Body of pancreas (tissue), 4 donors: ENCODE measurements around the gene ZNF169. TPM values are rescaled to one million over a fixed set of nuclear protein-coding genes. Genes with fewer than 3 reads are reported as not detected.
"Not testable (repeated sequence)": the region's sequence is repeated elsewhere in the genome, so short reads cannot be mapped to it uniquely, and the experiment has no call there.

ENCODE experiments used
- ATAC-seq: fragments of 150-250 bp; one replicate; pipeline ENCODE4 v1.9.1; 2016
- DNase-seq, 4 donors: peaks; one replicate each; pipeline ENCODE4 v3.0.0-alpha.2; 2019
- H3K27ac ChIP-seq, 4 donors: fragments of 200-600 bp; sonication (generic); 1 replicate in 3 of 4; 2 replicates in 1 of 4; pipeline versions ENCODE4 v1.5.1 to v1.6.1; 2016 to 2019; ENCODE audit warnings: mild to moderate bottlenecking in 1 of 4, mixed read lengths in 1 of 4, moderate library complexity in 1 of 4
- H3K27me3 ChIP-seq, 2 donors: fragments of 200-600 bp; sonication (generic); one replicate each; pipeline ENCODE4 v1.6.0; 2016; ENCODE audit warnings: mild to moderate bottlenecking in 1 of 2
- H3K36me3 ChIP-seq, 2 donors: fragments of 200-600 bp; sonication (generic); replicated peaks in 1 of 2; 2 replicates each; pipeline ENCODE4 v1.5.1; 2016; ENCODE audit warnings: low read depth in 2 of 2; ENCODE audit not compliant: insufficient read depth in 1 of 2
- H3K4me1 ChIP-seq: fragments of 200-600 bp; sonication (generic); one replicate; pipeline ENCODE4 v1.6.0; 2016
- H3K4me3 ChIP-seq, 2 donors: fragments of 200-600 bp; sonication (generic); 1 replicate in 1 of 2; 2 replicates in 1 of 2; pipeline ENCODE4 v1.5.1; 2016 to 2019
- H3K9me3 ChIP-seq, 3 donors: fragments of 200-600 bp; sonication (generic); 1 replicate in 2 of 3; 2 replicates in 1 of 3; pipeline ENCODE4 v1.5.1; 2016
- POLR2A ChIP-seq, 3 donors: fragments of 450-650 bp; IDR thresholded peaks; one replicate each; pipeline ENCODE4 v1.6.1; 2016; ENCODE audit warnings: antibody characterized with exemption in 3 of 3, mild to moderate bottlenecking in 2 of 3
- whole genome bisulfite sequencing, 2 donors: methylation state at CpG; one replicate each; pipeline ENCODE4 v1.1.5; 2017; 5-methylcytosine and 5-hydroxymethylcytosine counted together
- intact Hi-C: fragments of 100-400 bp; cut with DNase I; formaldehyde crosslinking; loops from one replicate; pipeline ENCODE4 v1.15.1; 2023
- total RNA-seq, 2 donors: library from RNA; depleted of rRNA; stranded (reverse); fragments of >200 nt; gene quantifications; one replicate each; pipeline ENCODE4 v1.1.0, GENCODE V29; 2016
- TF ChIP-seq, protein P1 (sequence below), 7 experiments: fragments of 450-650 bp in 4 of 7; fragments of 200-600 bp in 3 of 7; sonication (generic) in 3 of 7; IDR thresholded peaks; one replicate each; pipeline ENCODE4 v1.5.1; 2016 to 2019; ENCODE audit warnings: antibody characterized with exemption in 7 of 7

ZNF169 gene
- total RNA-seq, 2 donors from 2014 or later: 6.6 to 7.0 TPM

DNA sequence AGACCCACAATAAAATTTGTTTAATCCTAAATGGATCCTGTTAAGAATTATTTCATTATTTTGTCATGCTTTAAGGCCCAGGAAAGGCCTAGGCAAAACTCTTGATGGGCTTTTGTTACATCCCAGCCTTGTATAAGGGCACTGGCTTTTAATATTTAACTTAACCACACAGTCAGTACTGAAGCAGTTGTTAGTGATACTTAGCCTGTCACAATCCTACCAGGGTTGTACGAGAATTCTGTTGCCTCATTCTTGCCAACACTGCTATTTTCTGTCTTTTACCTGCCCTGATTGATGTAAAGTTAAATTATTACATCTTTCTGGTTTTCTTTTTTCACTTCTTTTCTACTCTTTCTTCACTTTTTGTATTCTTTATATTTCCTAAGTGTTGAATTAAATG, 10.9 kb downstream of the ZNF169 start:
- 75 to 87% methylated on average over 1 of the region's 1 CpG for WGBS, 2 donors
- Histone ChIP-seq H3K4me1 (no peaks in the 10 kb centered on the region), H3K9me3 (no peaks in the 10 kb centered on the region), H3K36me3 (no peaks in the 10 kb centered on the region), H3K4me3 (no peak overlapping the region), H3K27ac (no peak overlapping the region), H3K27me3 (no peaks in the 10 kb centered on the region)
- DNase-seq: no peak
- ATAC-seq: no peak
- no peak for TF ChIP-seq POLR2A (IDR thresholded peaks at IDR 0.05)
- TF ChIP-seq, protein P1, sequence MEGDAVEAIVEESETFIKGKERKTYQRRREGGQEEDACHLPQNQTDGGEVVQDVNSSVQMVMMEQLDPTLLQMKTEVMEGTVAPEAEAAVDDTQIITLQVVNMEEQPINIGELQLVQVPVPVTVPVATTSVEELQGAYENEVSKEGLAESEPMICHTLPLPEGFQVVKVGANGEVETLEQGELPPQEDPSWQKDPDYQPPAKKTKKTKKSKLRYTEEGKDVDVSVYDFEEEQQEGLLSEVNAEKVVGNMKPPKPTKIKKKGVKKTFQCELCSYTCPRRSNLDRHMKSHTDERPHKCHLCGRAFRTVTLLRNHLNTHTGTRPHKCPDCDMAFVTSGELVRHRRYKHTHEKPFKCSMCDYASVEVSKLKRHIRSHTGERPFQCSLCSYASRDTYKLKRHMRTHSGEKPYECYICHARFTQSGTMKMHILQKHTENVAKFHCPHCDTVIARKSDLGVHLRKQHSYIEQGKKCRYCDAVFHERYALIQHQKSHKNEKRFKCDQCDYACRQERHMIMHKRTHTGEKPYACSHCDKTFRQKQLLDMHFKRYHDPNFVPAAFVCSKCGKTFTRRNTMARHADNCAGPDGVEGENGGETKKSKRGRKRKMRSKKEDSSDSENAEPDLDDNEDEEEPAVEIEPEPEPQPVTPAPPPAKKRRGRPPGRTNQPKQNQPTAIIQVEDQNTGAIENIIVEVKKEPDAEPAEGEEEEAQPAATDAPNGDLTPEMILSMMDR (IDR thresholded peaks at IDR 0.05): no peak
- intact Hi-C loops: no loop called here

DNA sequence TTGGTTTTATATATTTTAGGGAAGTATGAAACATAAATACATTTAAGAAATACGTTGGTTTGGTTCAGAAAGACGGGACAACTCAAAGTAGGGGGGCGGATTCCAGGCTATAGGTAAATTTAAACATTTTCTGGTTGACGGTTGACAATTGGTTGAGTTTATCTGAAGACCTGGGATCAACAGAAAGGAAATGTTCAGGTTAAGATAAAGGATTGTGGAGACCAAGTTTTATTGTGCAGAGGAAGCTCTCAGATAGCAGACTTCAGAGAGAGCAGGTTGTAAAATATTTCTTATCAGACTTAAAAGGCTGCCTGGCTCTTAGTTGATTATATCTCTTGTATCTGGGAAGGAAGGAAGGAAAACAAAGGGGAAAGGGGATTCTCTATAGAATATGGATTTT, 17.9 kb downstream of the ZNF169 start:
- WGBS, 2 donors: 93 to 94% methylated on average over 4 of the region's 4 CpGs
- DNase-seq, H3K9me3 ChIP-seq, H3K4me3 ChIP-seq, intact Hi-C loops, H3K27me3 ChIP-seq, H3K27ac ChIP-seq, H3K36me3 ChIP-seq, ATAC-seq, H3K4me1 ChIP-seq: not testable (repeated sequence)

DNA sequence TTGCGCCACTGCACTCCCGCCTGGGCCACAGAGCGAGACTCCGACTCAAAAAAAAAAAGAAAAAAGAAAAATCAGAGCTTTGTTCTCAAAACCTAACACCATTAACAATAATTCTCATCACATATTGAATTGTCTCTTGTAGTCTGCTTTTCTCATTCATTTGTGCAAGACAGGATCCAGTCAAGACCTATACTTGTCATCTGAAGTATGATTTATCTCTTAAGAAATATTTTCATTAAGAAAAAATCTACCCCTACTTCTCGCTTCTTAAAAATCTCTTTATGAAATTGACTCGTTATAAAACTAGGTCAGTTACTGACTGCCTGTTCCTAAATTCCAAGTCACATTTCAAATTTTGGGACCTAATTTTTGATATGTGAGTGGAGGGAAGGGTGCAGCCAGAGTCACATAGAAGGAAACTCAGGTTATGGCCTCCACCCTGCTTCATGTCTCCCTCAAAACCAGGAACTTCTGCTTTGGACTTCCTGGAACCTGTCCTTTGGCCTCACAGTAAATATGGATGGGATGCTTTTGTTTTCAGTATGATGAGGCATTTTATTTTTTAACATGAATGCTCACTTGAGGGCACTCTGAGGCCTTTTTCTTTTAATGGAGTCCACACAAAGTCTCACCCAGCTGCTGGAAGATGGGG, 18.9 kb downstream of the ZNF169 start:
- 96 to 99% methylated on average over 5 to 6 of the region's 6 CpGs for whole genome bisulfite sequencing, 2 donors
- Histone ChIP-seq H3K4me1 (no peaks in the 10 kb centered on the region), H3K27ac (no peak overlapping the region), H3K4me3 (no peak overlapping the region), H3K9me3 (no peaks in the 10 kb centered on the region), H3K27me3 (no peaks in the 10 kb centered on the region), H3K36me3 (peaks cover 3 to 6% of the 10 kb centered on the region in 2 donors)
- no peak for TF ChIP-seq POLR2A (IDR thresholded peaks at IDR 0.05)
- TF ChIP-seq, protein P1 (IDR thresholded peaks at IDR 0.05): no peak
- no peak for ATAC-seq
- intact Hi-C loops: no loop called here
- DNase-seq: no peak

DNA sequence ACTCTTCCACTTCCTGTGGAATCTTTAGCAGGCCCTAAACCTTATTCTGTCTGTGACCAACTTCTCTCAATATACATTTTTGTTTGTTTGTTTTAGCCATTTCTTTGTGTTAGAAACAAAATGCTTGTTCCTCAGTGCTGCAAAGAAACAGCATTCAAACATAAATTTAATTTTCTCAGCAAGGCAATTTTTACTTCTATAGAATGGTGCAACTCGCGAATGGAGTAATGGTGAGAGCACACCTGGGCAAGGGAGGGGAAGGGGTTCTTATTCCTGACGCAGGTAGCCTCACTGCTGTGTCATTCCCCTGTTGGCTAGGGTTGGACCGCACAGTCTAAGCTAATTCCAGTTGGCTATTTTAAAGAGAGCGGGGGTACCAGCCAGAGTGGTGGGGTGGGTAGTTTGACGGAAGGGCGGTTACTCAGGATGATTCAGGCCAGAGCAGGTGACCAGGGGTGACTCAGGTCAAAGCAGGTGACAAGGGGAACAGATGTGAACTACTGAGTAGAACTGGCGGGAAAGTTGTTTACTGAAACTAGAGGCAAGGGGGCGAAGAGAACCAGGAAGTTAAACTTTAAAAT, 21.4 kb downstream of the ZNF169 start:
- H3K4me3 ChIP-seq: no peak overlapping the region
- no peak for DNase-seq
- no peak for TF ChIP-seq POLR2A (IDR thresholded peaks at IDR 0.05)
- TF ChIP-seq, protein P1 (IDR thresholded peaks at IDR 0.05): no peak
- H3K27ac ChIP-seq: no peak overlapping the region
- H3K36me3 ChIP-seq: peaks cover 3 to 6% of the 10 kb centered on the region in 2 donors
- 95 to 98% methylated on average over 9 of the region's 9 CpGs for WGBS, 2 donors
- H3K4me1 ChIP-seq: no peaks in the 10 kb centered on the region
- H3K9me3 ChIP-seq: no peaks in the 10 kb centered on the region
- no peak for ATAC-seq
- intact Hi-C loops: no loop called here
- H3K27me3 ChIP-seq: no peaks in the 10 kb centered on the region

DNA sequence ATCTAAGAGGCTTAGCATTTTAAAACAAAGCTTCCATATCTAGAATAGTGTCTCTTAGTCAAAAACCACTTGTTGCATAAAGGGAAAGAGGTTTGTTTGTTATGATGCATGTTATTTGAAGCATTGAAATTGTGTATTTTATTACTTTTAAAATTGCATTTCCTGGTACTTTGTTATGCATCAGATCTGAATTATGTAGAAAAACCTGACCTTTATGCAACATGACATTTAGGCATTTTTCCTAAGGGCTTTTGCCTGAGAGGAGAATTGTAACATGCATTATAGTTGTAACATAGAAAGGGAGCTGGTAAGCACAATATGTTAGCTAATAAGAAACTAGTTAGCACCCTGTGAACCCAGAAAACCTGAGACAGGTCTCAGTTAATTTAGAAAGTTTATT, 22.0 kb downstream of the ZNF169 start:
- no peaks in the 10 kb centered on the region for H3K27me3 ChIP-seq
- no peak overlapping the region for H3K4me3 ChIP-seq
- no peak for DNase-seq
- no peaks in the 10 kb centered on the region for H3K9me3 ChIP-seq
- H3K4me1 ChIP-seq: no peaks in the 10 kb centered on the region
- H3K36me3 ChIP-seq: peaks cover 3 to 6% of the 10 kb centered on the region in 2 donors
- no peak for TF ChIP-seq POLR2A (IDR thresholded peaks at IDR 0.05)
- TF ChIP-seq, protein P1 (IDR thresholded peaks at IDR 0.05): no peak
- ATAC-seq: no peak
- intact Hi-C loops: no loop called here
- H3K27ac ChIP-seq: no peak overlapping the region
